ENCODE measurements around the gene NELL1.

DNA sequence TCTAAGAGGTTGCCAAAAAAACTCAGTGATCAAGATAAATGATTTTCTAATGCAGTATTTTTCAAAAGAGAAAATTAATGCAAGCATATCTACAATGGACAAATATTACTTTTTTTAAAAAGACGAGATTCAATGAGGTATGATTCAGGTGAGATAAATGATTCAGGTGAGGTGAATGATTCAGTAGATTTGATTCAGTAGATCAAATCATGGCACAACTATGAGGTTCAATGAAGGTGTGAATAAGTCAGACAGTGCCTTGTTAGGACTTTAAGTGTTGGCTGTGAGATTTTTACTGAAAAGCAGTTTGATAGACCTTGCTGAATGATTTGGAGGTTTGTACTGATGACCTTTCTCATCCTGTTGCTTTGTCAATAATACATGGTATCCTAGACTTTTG, 742.2 kb downstream of the NELL1 start:
- TF ChIP-seq CTCF (IDR thresholded peaks at IDR 0.05), result no peak
- TF ChIP-seq EZH2 (IDR thresholded peaks at IDR 0.05), result no peak

Measured in neural progenitor cell (in vitro differentiated cells).